Lower leg skin (tissue), 4 donors: ENCODE measurements around the gene TNKS1BP1. TPM values are rescaled to one million over a fixed set of nuclear protein-coding genes. Genes with fewer than 3 reads are reported as not detected.

ENCODE experiments used
- DNase-seq, 2 donors: peaks; one replicate each; pipeline ENCODE4 v3.0.0-alpha.2; 2019; ENCODE audit warnings: low spot score in 2 of 2
- H3K4me3 ChIP-seq: fragments of 200-600 bp; sonication (generic); 2 replicates; pipeline ENCODE4 v1.5.1; 2017; ENCODE audit warnings: mild to moderate bottlenecking, low read depth; ENCODE audit not compliant: poor library complexity, severe bottlenecking
- CTCF ChIP-seq, 3 donors: fragments of 450-650 bp; IDR thresholded peaks; one replicate each; pipeline ENCODE4 v1.5.1; 2016; ENCODE audit warnings: antibody characterized with exemption in 3 of 3, mild to moderate bottlenecking in 3 of 3, moderate library complexity in 2 of 3
- POLR2A ChIP-seq, 2 donors: fragments of 450-650 bp; IDR thresholded peaks; one replicate each; pipeline ENCODE4 v1.6.1; 2016 to 2017; ENCODE audit warnings: antibody characterized with exemption in 2 of 2, mild to moderate bottlenecking in 1 of 2, moderate library complexity in 1 of 2
- WGBS, 2 donors: methylation state at CpG; one replicate each; pipeline ENCODE4 v1.1.5; 2018; 5-methylcytosine and 5-hydroxymethylcytosine counted together
- intact Hi-C: fragments of 100-400 bp; cut with DNase I; formaldehyde crosslinking; loops from one replicate; pipeline ENCODE4 v1.15.0; 2023; ENCODE audit warnings: low total_unique reads
- total RNA-seq, 4 donors: library from RNA; depleted of rRNA; stranded (reverse); fragments of >200 nt; gene quantifications; one replicate each; pipeline ENCODE4 v1.1.0, GENCODE V29; 2016

Gene TNKS1BP1
- total RNA-seq, 4 donors from 2014 or later = 219 to 273 (median 230) TPM

GRCh38 chr11:57277845-57278720 lies 46.7 kb downstream of the TNKS1BP1 start:
- TF ChIP-seq POLR2A (IDR thresholded peaks at IDR 0.05) = no peak
- peak in 1 of 3 donors; percentile 75 for TF ChIP-seq CTCF (IDR thresholded peaks at IDR 0.05)
- no peak overlapping the region for H3K4me3 ChIP-seq
- DNase-seq = peak; percentile 80 to 94
- intact Hi-C loops = loop anchor here (2.0 kb wide), 1 partner anchor 25 kb away; no protein-coding TSS in a partner anchor
- WGBS, 2 donors = 8 to 10% methylated on average over 14 of the region's 14 CpGs

- 54 to 57% methylated on average over 6 of the region's 6 CpGs for WGBS, 2 donors
- intact Hi-C loops = loop anchor here (2.0 kb wide), 1 partner anchor 24 kb away; no protein-coding TSS in a partner anchor
- no peak overlapping the region for H3K4me3 ChIP-seq
- DNase-seq = peak in 1 of 2 donors; percentile 12
- TF ChIP-seq POLR2A (IDR thresholded peaks at IDR 0.05) (no peak), CTCF (IDR thresholded peaks at IDR 0.05) (no peak)
These were observed 47.6 kb downstream of the TNKS1BP1 start for GRCh38 chr11:57276971-57277675.

- intact Hi-C loops = loop anchor here (2.0 kb wide), 1 partner anchor 24 kb away; no protein-coding TSS in a partner anchor
- TF ChIP-seq CTCF (IDR thresholded peaks at IDR 0.05) = no peak
- no peak for TF ChIP-seq POLR2A (IDR thresholded peaks at IDR 0.05)
- DNase-seq = peak in 1 of 2 donors; percentile 57
- WGBS, 2 donors = 69 to 77% methylated on average over 3 of the region's 3 CpGs
- H3K4me3 ChIP-seq = no peak overlapping the region
These were observed 48.4 kb downstream of the TNKS1BP1 start for GRCh38 chr11:57276169-57276970.

GRCh38 chr11:57275582-57275981 lies 49.2 kb downstream of the TNKS1BP1 start:
- intact Hi-C loops = no loop called here
- TF ChIP-seq CTCF (IDR thresholded peaks at IDR 0.05) (no peak), POLR2A (IDR thresholded peaks at IDR 0.05) (no peak)
- peak in 1 of 2 donors; percentile 48 for DNase-seq
- H3K4me3 ChIP-seq = no peak overlapping the region
- WGBS, 2 donors = 66 to 74% methylated on average over 3 of the region's 3 CpGs

- no peak overlapping the region for H3K4me3 ChIP-seq
- peak in 1 of 2 donors; percentile 52 for DNase-seq
- TF ChIP-seq CTCF (IDR thresholded peaks at IDR 0.05) (no peak), POLR2A (IDR thresholded peaks at IDR 0.05) (no peak)
- 35 to 71% methylated on average over 1 of the region's 1 CpG for WGBS, 2 donors
- intact Hi-C loops = no loop called here
These were observed 49.8 kb downstream of the TNKS1BP1 start for GRCh38 chr11:57274904-57275498.
